Frontal cortex (tissue), 4 donors: ENCODE measurements around the gene NME1. TPM values are rescaled to one million over a fixed set of nuclear protein-coding genes. Genes with fewer than 3 reads are reported as not detected.
A peak's percentile ranks its signal among the peaks of the same experiment; 100 is the strongest.
"Not testable (repeated sequence)": the region's sequence is repeated elsewhere in the genome, so short reads cannot be mapped to it uniquely, and the experiment has no call there.

Experiments used
- DNase-seq, 2 donors: peaks; one replicate each; pipeline ENCODE4 v3.0.0; 2012; ENCODE audit warnings: low spot score in 2 of 2
- FAIRE-seq: peaks from 2 replicates; lab custom pipeline; 2012; peaks lifted over from hg19 to GRCh38; lab: Jason Lieb, UNC
- total RNA-seq: library from RNA; depleted of rRNA; stranded (reverse); fragments of >200 nt; gene quantifications from one replicate; pipeline ENCODE4 v1.2.3, GENCODE V29; 2014
- donor health status: control.
- donor health status: control.
- donor health status: control.

Gene NME1
- total RNA-seq, 1 donor from 2014 or later: 60.3 TPM

- no peak for DNase-seq
- FAIRE-seq: no peak
These were observed 10.8 kb upstream of the NME1 start for GRCh38 chr17:51142597-51142996.

GRCh38 chr17:51144266-51145022 is 8.9 kb upstream of the NME1 start:
- DNase-seq (no peak), FAIRE-seq (no peak)

DNA sequence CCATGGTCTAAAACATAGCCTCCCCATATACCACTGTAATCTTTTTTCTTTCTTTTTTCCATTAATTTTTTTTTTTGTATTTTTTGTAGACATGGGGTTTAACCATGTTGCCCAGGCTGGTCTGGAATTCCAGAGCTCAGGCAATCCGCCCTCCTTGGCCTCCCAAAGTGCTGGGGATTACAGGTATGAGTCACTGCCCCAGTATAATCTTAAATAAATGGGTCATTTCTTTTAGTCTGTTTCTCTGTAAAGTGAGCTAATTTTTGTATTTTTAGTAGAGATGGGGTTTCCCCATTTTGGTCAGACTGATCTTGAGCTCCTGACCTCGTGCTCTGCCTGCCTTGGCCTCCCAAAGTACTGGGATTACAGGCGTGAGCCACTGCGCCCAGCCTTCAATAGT is 5.7 kb upstream of the NME1 start:
- FAIRE-seq: no peak

GRCh38 chr17:51149163-51149562 is 4.2 kb upstream of the NME1 start:
- no peak for DNase-seq
- FAIRE-seq: no peak

More for the DNA sequence above, 5.7 kb upstream of the NME1 start:
- DNase-seq: no peak

DNA sequence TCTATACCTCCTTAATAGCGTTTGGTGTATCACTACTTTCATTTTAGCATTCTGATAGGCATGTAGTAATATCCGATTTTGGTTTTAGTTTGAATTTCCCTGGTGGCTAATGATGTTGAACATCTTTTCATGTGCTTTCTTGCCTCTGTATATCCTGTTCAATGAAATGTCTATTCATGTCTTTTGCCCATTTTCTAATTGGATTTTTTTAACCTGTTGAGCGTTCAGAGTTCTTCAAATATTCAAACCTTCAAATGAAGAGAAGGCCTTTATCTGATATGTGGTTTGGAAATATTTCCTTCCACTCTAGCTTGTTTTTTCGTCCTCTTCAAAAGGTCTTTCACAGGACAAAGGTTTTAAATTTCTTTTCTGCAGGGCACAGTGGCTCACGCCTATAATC is 2.4 kb upstream of the NME1 start:
- no peak for DNase-seq
- no peak for FAIRE-seq

GRCh38 chr17:51152766-51153209 is 571 bp upstream of the NME1 start:
- DNase-seq (peak in 1 of 2 donors; percentile 32), FAIRE-seq (no peak)

- DNase-seq (no peak), FAIRE-seq (no peak)
These were observed 817 bp downstream of the NME1 start for GRCh38 chr17:51154176-51154575.

DNA sequence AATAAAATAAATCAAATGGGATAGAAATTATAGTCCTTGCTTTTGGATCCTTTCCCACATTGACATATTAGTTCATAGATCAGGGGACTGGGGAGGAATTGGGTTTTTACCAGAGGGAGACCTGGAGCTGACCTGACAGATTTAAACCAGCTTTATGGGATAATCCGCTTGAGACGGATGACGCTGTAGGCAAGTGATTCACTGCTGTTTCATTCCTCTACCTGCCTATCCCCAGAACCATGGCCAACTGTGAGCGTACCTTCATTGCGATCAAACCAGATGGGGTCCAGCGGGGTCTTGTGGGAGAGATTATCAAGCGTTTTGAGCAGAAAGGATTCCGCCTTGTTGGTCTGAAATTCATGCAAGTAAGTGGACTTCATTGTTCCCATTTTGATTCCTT is 2.1 kb downstream of the NME1 start:
- no peak for FAIRE-seq
- DNase-seq: no peak

DNA sequence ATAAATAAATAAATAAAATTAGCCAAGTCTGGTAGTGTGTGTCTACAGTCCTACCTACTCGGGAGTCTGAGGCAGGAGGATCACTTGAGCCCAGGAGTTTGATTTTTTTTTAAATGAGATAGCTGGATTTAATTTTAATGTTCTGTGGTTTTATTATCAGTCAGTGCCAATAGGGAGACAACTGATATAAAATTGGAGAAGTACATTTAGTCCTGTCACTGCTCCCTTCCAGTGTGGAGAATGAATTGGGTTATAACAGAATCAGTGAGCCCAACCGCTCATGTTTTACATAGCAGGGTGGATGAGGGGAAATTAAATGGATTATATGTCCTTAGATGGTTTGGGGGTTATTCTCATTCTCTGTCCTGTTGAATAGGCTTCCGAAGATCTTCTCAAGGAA is 6.2 kb downstream of the NME1 start:
- FAIRE-seq (no peak), DNase-seq (no peak)

- FAIRE-seq: no peak
- DNase-seq: no peak
These were observed 8.2 kb downstream of the NME1 start for GRCh38 chr17:51161541-51161940.

- DNase-seq: no peak
- no peak for FAIRE-seq
These were observed 11.7 kb downstream of the NME1 start for GRCh38 chr17:51164911-51165679.

GRCh38 chr17:51165680-51166197 is 12.4 kb downstream of the NME1 start:
- DNase-seq (peak in 1 of 2 donors; percentile 20), FAIRE-seq (no peak)

GRCh38 chr17:51166198-51166986 is 13.0 kb downstream of the NME1 start, which contains the start of gene NME2:
TSS of gene NME2 (plus strand) at chr17:51166411. CDS start at chr17:51166831, 420 bp downstream.
- DNase-seq: peak; percentile 90
- FAIRE-seq: no peak

- FAIRE-seq (no peak), DNase-seq (peak; percentile 65 to 71)
These were observed 13.9 kb downstream of the NME1 start for GRCh38 chr17:51166987-51167931.

DNA sequence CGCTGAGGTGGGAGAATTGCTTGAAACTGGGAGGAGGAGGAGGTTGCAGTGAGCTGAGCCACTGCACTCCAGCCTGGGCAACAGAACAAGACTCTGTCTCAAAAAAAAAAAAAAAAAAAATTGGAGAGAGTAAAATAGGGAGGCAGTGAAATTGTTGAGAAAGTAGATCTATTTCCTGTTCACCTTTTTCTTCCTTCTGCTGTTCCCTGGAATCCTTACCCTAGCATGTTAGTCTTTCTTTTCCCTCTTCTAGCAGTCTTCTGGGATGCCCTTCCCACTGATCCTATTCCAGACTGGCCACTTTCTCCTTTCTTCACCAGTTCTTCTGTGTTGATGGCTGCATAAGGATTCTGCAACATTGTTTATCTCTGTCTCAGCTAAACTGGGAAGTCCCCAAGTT is 16.0 kb downstream of the NME1 start:
- DNase-seq: no peak
- no peak for FAIRE-seq

DNA sequence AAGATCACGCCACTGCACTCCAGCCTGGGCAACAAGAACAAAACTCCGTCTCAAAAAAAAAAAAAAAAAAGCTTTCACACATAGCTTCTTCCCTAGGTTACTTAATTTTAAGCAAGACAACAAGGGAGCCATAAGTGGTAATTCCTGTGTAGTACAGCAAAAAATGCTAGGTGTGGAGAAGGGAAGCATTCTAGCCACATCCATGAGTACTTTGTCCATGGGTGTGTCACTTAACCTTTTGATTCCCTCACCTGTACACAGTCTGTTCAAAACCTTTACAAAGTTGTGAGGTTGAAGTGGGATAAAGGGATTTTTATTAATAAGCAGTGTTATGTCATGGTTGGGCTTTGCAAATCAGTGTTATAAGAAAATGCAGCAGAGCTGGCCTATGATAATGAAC is 17.4 kb downstream of the NME1 start:
- no peak for DNase-seq
- FAIRE-seq: no peak

DNA sequence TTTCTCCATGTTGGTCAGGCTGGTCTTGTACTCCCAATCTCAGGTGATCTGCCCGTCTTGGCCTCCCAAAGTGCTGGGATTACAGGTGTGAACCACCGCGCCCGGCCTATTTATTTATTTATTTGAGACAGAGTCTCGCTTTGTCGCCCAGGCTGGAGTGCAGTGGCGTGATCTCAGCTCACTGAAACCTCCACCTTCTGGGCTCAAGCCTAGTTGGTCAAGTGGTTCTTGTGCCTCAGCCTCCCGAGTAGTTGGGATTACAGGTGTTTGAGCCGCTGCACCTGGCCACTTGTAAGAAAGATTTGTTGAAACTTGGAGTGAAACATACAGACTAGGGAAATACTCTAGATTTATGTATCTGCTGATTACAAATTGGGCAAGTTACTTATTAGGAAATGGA is 18.7 kb downstream of the NME1 start:
- DNase-seq, FAIRE-seq: not testable (repeated sequence)

DNA sequence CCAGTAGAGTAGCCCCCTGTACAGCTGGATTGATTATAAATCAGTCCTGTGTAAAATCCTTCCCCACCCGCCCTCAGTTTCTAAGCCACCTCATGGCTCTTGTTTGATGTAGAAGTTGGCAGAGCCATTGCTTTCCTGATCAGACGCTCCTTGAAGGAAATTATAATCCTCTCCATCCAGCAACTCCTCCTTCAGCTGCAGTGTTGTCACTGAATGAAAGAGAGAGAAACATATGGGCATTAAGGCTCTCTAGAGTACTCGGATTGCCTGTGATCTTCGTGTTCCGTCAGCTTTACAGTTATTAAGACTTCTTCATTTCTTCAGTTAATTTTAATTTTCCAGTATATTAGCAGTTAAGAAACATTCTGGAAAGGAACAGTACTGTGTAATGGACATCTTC is 27.1 kb downstream of the NME1 start:
- FAIRE-seq (no peak), DNase-seq (no peak)

DNA sequence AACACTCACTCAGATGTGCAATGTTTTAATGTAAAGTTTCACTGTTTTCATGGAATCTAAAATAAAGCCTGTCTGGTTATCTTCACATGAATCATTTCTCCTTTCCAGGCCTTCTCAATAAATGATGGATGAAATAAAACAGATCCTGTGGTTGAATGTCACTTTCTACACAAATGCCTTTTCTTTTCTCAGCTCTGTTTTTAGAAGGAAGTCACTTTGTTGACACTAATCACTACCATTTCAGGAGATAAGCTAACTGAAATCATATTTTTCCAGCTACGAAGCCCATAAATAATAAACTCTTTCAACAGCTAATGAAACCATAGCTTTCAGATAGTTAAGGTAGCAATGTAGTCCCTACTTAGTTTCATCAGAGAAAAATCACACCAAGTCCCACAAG is 30.8 kb downstream of the NME1 start:
- no peak for DNase-seq
- no peak for FAIRE-seq
